Tongue (tissue), 2 donors: ENCODE results near the gene UGT1A9. TPM values are rescaled to one million over a fixed set of nuclear protein-coding genes. Genes with fewer than 3 reads are reported as not detected.
"Not testable (repeated sequence)": the region's sequence is repeated elsewhere in the genome, so short reads cannot be mapped to it uniquely, and the experiment has no call there.

Source experiments
- DNase-seq: peaks from one replicate; pipeline ENCODE4 v3.0.0-alpha.2; 2015
- total RNA-seq: library from RNA; depleted of rRNA; stranded (reverse); fragments of >200 nt; gene quantifications from one replicate; pipeline ENCODE4 v1.2.3, GENCODE V29; 2014

The UGT1A9 gene
- total RNA-seq, 1 donor from 2014 or later, result not detected

GRCh38 chr2:233711312-233712008 is 39.8 kb downstream of the UGT1A9 start:
- peak; percentile 81 for DNase-seq

DNA sequence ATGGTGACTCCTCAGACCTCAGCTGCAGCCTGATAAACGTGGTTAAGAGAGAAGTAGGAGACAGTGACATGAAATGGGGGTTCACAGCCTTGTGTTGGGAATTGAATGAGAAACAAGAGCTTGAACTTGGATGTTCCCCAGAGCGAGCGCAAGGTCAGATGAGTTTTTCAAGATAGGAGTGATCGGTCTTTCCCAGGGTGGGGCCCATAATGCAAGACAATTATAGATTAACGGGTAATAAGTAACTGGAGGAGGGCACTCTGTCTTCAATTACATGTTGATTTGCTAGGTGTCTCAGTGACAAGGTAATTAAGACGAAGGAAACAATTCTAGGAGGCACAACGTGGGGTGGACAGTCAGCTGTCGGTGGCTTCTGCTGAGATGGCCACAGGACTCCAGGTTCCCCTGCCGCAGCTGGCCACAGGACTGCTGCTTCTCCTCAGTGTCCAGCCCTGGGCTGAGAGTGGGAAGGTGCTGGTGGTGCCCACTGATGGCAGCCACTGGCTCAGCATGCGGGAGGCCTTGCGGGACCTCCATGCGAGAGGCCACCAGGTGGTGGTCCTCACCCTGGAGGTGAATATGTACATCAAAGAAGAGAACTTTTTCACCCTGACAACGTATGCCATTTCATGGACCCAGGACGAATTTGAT is 41.0 kb downstream of the UGT1A9 start, which contains the start of gene UGT1A5:
TSS of gene UGT1A5 (plus strand) at position 297 of the 651 bp plus-strand sequence. CDS start at position 382, 85 bp downstream.
- no peak for DNase-seq

DNA sequence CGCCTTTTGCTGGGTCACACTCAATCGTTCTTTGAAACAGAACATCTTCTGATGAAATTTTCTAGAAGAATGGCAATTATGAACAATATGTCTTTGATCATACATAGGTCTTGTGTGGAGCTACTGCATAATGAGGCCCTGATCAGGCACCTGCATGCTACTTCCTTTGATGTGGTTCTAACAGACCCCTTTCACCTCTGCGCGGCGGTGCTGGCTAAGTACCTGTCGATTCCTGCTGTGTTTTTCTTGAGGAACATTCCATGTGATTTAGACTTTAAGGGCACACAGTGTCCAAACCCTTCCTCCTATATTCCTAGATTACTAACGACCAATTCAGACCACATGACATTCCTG is 41.5 kb downstream of the UGT1A9 start:
- DNase-seq, result no peak

DNA sequence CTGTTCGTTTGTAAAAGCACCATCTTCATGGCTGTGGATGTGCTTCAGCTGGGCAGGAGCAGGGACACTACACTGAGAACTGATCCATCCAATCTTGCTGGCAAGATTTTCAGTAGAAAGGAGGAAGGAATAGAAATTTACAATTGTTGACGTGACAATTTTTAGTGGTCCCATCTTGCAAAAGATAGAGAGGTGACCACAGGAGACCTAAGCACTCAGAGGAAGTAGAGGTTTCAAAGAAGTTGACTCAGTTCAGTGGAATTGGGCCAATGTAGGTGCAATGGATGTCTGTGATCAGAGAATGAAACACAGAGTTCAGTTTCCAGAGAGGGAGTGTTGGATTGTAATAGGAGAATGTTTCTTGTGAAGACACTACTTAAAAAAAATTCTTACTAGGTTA is 42.4 kb downstream of the UGT1A9 start:
- no peak for DNase-seq

GRCh38 chr2:233718552-233718951 is 46.9 kb downstream of the UGT1A9 start, which contains the start of gene UGT1A4:
TSS of gene UGT1A4 (plus strand) at chr2:233718736. CDS start at chr2:233718821, 85 bp downstream.
- DNase-seq, result no peak

DNA sequence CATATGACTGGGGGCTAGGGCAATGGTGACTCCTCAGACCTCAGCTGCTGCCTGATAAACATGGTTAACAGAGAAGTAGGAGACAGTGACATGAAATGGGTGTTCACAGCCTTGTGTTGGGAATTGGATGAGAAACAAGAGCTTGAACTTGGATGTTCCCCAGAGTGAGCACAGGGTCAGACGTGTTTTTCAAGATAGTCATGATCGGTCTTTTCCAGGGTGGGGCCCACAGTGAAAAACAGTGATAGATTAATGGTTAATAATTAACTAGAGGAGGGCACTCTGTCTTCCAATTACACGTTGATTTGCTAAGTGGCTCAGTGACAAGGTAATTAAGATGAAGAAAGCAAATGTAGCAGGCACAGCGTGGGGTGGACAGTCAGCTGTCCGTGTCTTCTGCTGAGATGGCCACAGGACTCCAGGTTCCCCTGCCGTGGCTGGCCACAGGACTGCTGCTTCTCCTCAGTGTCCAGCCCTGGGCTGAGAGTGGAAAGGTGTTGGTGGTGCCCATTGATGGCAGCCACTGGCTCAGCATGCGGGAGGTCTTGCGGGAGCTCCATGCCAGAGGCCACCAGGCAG is 57.1 kb downstream of the UGT1A9 start, which contains the start of gene UGT1A3:
TSS of gene UGT1A3 (plus strand) at position 320 of the 579 bp plus-strand sequence. CDS start at position 405, 85 bp downstream.
- DNase-seq, result no peak

DNA sequence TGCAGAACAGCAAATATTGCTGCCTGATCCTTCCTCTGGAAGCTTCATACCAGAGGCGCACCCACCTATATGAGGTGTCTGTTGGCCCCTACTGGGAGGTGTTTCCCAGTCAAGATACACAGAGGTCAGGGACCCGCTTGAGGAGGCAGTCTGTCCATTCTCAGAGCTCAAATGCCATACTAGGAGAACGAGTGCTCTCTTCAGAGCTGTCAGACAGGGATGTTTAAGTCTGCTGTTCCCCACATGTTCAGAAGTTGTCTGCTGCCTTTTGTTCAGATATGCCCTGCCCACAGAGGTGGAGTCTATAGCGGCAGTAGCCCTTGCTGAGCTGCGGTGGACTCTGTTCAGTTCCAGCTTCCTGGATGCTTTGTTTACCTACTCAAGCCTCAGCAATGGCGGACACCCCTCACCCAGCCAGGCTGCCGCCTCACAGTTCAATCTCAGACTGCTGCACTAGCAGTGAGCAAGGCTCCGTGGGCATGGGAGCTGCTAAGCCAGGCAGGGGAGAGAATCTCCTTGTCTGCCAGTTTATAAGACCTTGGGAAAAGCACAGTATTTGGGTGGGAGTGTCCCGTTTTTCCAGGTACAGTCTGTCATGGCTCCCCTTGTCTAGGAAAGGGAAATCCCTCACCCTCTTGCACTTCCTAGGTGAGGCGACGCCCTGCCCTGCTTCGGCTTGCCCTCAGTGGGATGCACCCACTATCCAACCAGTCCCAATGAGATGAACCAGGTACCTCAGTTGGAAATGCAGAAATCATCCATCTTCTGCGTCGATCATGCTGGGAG is 65.4 kb downstream of the UGT1A9 start:
- DNase-seq, result not testable (repeated sequence)

DNA sequence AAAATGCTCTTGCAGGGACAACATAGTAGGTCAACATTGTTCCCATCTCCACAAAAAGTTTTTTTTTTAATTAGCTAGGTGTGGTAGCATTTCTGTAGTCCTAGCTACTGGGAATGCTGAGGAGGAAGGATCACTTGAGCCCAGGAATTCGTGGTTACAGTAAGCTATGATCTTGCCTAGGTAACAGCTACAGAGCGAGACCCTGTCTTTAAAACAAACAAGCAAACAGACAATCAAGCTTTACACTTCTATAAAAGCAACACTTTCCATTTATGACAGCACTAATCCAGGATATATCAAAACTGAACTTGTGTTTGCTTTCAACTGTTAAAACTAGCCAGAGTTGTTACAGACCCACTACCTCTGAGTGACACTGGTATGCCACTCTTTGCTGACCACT is 69.2 kb downstream of the UGT1A9 start:
- no peak for DNase-seq

DNA sequence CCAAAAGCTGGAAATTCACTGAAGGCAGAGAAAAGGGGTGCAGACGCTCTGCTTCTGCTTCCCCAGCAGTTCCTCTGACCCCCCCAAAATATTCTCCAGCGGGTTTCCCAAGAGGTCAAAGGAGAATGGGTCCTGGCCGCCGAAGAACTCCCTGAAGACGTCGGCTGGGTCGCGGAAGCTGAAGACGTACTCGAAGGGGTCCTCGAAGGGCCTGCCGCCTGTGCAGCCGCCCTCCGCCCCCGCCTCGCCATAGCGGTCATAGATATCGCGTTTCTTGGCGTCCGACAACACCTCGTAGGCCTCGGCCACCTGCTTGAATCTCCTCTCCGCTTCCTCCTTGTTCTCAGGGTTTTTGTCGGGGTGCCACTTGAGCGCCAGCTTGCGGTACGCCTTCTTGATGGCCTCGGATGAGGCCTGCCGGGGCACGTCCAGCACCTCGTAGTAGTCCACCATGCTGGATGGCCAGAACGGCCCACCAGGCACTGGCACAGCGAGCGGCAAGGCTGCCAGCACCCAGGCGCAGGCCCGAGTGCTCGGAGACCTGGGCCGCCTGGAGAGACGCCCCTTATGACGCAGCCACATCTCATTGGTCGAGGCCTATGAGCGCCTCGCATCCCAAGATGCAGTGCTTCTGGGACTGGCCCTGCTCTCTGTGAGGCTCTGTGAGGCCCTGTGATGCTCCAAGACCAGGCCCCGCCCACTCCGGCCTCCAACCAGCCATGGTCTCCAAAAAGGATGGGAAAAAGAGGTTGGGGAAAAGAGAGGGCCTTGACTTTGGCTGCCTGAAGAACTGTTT is 72.0 kb downstream of the UGT1A9 start:
- DNase-seq, result no peak

DNA sequence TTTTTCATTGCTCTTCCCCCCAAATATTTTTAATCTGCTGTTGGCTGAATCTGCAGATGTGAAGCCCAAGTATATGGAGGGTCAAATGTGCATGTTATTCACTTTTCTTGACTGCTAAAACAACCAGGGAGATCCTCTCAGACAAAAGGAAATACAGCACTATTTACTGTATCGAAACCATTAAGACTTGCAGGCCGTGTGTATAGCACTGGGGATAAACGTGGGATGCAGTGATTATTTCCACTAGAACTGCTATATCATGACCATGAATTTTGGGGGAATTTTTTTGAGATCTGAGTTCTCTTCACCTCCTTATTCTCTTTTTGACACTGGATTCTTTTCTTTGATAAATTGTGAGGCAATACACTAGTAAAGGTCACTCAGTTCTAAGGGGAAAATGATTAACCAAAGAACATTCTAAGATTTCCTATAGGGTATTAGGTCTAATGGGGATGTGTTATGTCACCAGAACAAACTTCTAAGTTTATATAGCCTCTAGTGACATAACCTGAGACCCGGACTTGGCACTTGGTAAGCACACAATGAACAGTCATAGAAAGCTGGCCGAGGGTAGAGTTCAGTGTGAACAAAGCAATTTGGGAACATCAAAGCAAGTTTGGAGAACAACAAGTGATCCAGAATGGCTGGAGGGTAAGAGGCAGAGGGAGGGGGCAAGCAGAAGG is 73.5 kb downstream of the UGT1A9 start:
- DNase-seq, result no peak

DNA sequence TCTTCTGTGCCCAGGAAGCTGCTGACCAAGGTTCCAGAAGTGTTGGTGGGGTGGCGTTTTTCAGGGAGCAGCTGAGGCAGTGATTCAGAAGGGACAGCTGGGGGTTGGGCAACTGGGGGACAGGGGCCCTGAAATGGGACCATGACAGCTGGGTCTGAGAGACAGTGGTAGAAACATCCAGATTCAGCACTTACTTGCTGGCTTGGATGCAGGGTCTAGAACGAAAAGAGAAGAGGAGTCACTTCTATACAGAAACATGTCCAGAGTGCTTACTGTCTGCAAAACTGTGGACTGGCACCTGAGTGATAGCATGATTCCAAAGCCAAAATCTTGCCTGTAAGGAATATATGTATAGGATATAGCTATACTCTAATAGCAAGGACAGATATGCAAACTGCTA is 74.1 kb downstream of the UGT1A9 start:
- DNase-seq, result not testable (repeated sequence)

- DNase-seq, result no peak
These were observed 75.0 kb downstream of the UGT1A9 start for GRCh38 chr2:233746475-233747282.

- no peak for DNase-seq
These were observed 75.5 kb downstream of the UGT1A9 start for GRCh38 chr2:233747283-233747544.

- DNase-seq, result not testable (repeated sequence)
These were observed 79.0 kb downstream of the UGT1A9 start for GRCh38 chr2:233750689-233751088.

DNA sequence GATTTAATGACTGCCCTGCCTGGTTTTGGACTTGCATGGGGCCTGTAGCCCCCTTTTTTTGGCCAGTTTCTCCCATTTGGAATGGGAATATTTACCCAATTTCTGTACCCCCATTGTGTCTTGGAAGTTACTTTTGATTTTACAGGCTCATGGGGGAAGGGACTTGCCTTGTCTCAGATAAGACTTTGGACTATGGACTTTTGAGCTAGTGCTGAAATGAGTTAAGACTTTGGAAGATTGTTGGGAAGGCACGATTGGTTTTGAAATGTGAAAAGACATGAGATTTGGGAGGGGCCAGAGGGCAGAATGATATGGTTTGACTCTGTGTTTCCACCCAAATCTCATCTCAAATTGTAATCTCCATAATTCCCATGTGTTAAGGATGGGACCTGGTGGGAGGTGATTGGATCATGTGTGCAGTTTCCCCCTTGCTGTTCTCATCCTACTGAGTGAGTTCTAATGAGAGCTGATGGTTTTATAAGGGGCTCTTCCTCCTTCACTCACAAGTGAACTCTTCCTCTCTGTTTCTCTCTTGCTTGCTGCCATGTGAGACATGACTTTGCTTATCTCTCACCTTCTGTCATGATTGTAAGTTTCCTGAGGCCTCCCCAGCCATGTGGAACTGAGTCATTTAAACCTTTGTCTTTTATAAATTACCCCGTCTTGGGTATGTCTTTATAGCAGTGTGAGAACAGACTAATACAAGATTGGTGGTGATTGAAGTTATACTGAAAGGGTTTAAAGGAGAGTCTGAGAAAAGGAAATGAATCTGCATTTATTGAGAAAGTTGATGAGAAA is 79.7 kb downstream of the UGT1A9 start:
- DNase-seq, result not testable (repeated sequence)

- DNase-seq, result no peak
These were observed 83.3 kb downstream of the UGT1A9 start for GRCh38 chr2:233754872-233755611.

DNA sequence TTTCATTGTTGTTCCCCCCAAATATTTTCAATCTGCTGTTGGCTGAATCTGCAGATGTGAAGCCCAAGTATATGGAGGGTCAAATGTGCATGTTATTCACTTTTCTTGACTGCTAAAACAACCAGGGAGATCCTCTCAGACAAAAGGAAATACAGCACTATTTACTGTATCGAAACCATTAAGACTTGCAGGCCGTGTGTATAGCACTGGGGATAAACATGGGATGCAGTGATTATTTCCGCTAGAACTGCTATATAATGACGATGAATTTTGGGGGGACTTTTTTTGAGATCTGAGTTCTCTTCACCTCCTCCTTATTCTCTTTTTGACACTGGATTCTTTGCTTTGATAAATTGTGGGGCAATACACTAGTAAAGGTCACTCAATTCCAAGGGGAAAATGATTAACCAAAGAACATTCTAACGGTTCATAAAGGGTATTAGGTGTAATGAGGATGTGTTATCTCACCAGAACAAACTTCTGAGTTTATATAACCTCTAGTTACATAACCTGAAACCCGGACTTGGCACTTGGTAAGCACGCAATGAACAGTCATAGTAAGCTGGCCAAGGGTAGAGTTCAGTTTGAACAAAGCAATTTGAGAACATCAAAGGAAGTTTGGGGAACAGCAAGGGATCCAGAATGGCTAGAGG is 84.9 kb downstream of the UGT1A9 start:
- DNase-seq, result no peak

DNA sequence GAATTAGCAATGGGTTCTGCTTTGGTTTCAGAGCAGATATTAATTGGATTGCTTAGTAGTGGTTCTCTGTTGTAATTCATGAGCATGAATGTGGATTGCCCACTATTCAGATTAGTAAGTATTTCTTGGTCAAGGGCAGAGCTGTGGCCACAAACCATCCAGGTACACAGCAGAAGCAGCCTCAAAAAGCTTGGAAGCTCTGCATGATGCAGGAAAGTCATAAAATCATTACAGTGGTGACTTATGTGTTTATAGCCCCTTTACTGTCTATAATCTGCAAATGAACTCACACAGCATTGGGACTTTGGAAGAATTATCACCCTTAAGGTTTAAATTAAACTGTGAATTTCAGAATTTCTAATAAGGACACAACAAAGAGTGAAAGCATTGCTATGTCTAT is 86.4 kb downstream of the UGT1A9 start:
- no peak for DNase-seq
